ENCODE data around the gene COG8. TPM values are rescaled to one million over a fixed set of nuclear protein-coding genes. Genes with fewer than 3 reads are reported as not detected.

The COG8 gene
- total RNA-seq, 2 donors from 2014 or later = 24.4 to 31.8 TPM

DNA sequence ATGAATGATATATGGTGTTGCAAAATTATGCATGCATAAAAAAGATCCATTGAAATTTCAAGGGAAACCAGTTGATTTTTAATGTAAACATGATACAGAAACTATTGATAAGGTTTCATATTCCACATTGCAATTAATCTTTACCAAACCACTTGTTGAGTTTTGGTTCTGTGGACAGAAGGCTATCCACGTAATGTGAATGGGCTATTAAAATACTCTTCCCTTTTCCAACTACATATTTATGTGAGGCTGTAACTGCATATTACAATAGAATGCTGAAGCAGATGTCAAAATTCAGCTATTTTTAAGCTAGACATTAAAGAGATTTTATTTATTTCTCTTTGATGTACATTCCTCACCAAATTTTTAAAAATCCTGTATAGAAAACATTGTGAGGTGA, 62.0 kb downstream of the COG8 start:
- TF ChIP-seq CTCF (IDR thresholded peaks at IDR 0.05) = no peak
- no peak for DNase-seq (ENCODE audit: low spot score)
- Histone ChIP-seq H3K4me1 (peaks cover 0 to 5% of the 10 kb centered on the region in 2 donors), H3K27ac (no peak overlapping the region), H3K9me3 (no peaks in the 10 kb centered on the region), H3K4me3 (no peak overlapping the region), H3K36me3 (no peaks in the 10 kb centered on the region), H3K27me3 (no peaks in the 10 kb centered on the region)

Other genes starting within 250 kb of the COG8 start
- gene HAS3, start 233.9 kb downstream of the COG8 start, total RNA-seq = under 1 TPM; 0.11 to 0.28 TPM
- 10 to 100 TPM; 49.4 to 60.5 TPM for gene CHTF8, start 207.0 kb downstream of the COG8 start, total RNA-seq
- 10 to 100 TPM; 11.4 to 29.6 TPM for gene UTP4, start 206.9 kb downstream of the COG8 start, total RNA-seq
- gene SNTB2, start 152.4 kb downstream of the COG8 start, total RNA-seq = 10 to 100 TPM; 12.3 to 35.1 TPM
- gene VPS4A, start 28.2 kb downstream of the COG8 start, total RNA-seq = 10 to 100 TPM; 25.4 to 36.4 TPM
- gene PDF, start 9.0 kb downstream of the COG8 start, total RNA-seq = 10 to 100 TPM; 11.8 to 12.8 TPM
- 1 to 10 TPM; 5.9 to 6.6 TPM for gene NIP7, start 208 bp upstream of the COG8 start, total RNA-seq
- gene TMED6, start 12.2 kb upstream of the COG8 start, total RNA-seq = not detected
- gene TERF2, start 46.4 kb upstream of the COG8 start, total RNA-seq = 10 to 100 TPM; 17.1 to 19.2 TPM
- gene CYB5B, start 85.1 kb upstream of the COG8 start, total RNA-seq = 10 to 100 TPM; 29.4 to 31.9 TPM
- gene NFAT5, start 226.4 kb upstream of the COG8 start, total RNA-seq = 10 to 100 TPM; 16.4 to 22.6 TPM

All from right atrium auricular region (tissue), 2 donors.